SK-N-SH (cell line): ENCODE results near the gene ARHGAP10. TPM values are rescaled to one million over a fixed set of nuclear protein-coding genes. Genes with fewer than 3 reads are reported as not detected.

Experiments
- CTCF ChIA-PET: fragments of 300-600, 350-600 bp; formaldehyde crosslinking; extraction: SDS; loops from one replicate; lab custom pipeline; 2021; lab: Yijun Ruan, JAX
- POLR2A ChIA-PET: fragments of 350-600 bp; sonication (Branson Sonifier 250); formaldehyde crosslinking; extraction: SDS; loops from one replicate; lab custom pipeline; 2020; ENCODE audit warnings: antibody characterized with exemption, inconsistent platforms; lab: Yijun Ruan, JAX
- DNase-seq: peaks from one replicate; pipeline ENCODE4 v3.0.0; 2012
- H2AFZ ChIP-seq: fragments of 200-600 bp; sonication (generic); 2 replicates; pipeline ENCODE4 v1.8.1; 2016; ENCODE audit warnings: antibody characterized with exemption, mild to moderate bottlenecking, low read depth
- H3F3A ChIP-seq: fragments of 200-600 bp; sonication (generic); replicated peaks from 2 replicates; pipeline ENCODE3; 2016; ENCODE audit warnings: antibody characterized with exemption, mild to moderate bottlenecking; ENCODE audit not compliant: insufficient read depth
- H3K27ac ChIP-seq, 2 experiments: fragments of 200-500 bp in 1 of 2; fragments of 200-600 bp in 1 of 2; sonication (Bioruptor generic) in 1 of 2; sonication (generic), shearing (Covaris generic) in 1 of 2; 2 replicates each; pipeline versions ENCODE4 v1.5.1 to v1.6.1; 2014 to 2016; ENCODE audit warnings: low read depth in 2 of 2, inconsistent platforms in 1 of 2, low read length in 1 of 2, mild to moderate bottlenecking in 1 of 2, mixed read lengths in 1 of 2
- H3K27me3 ChIP-seq: fragments of 200-600 bp; sonication (generic), shearing (Covaris generic); 2 replicates; pipeline ENCODE4 v1.6.1; 2016; ENCODE audit warnings: mixed run types; ENCODE audit not compliant: insufficient read depth
- H3K36me3 ChIP-seq, 2 experiments: fragments of 200-500 bp in 1 of 2; fragments of 200-600 bp in 1 of 2; sonication (Bioruptor generic) in 1 of 2; sonication (generic) in 1 of 2; replicated peaks in 1 of 2; 2 replicates each; pipeline versions ENCODE3 to v1.5.1; 2014 to 2016; ENCODE audit warnings: low read length in 1 of 2, mild to moderate bottlenecking in 1 of 2; ENCODE audit not compliant: insufficient read depth in 2 of 2, control insufficient read depth in 1 of 2
- H3K4me1 ChIP-seq, 2 experiments: fragments of 200-500 bp in 1 of 2; fragments of 200-600 bp in 1 of 2; sonication (Bioruptor generic) in 1 of 2; sonication (generic), shearing (Covaris generic) in 1 of 2; 2 replicates each; pipeline versions ENCODE4 v1.5.1 to v1.6.1; 2014 to 2016; ENCODE audit warnings: low read depth in 1 of 2, low read length in 1 of 2, mixed run types in 1 of 2; ENCODE audit not compliant: insufficient read depth in 2 of 2, control insufficient read depth in 1 of 2
- H3K4me2 ChIP-seq: fragments of 200-600 bp; sonication (generic), shearing (Covaris generic); 2 replicates; pipeline ENCODE4 v1.6.1; 2017; ENCODE audit warnings: mixed run types
- H3K4me3 ChIP-seq, 2 experiments: fragments of 200-500 bp in 1 of 2; fragments of 200-600 bp in 1 of 2; sonication (Bioruptor generic) in 1 of 2; sonication (generic), shearing (Covaris generic) in 1 of 2; 2 replicates each; pipeline versions ENCODE4 v1.5.1 to v1.8.1; 2014 to 2016; ENCODE audit warnings: low read depth in 2 of 2, inconsistent platforms in 1 of 2, low read length in 1 of 2, mild to moderate bottlenecking in 1 of 2, mixed read lengths in 1 of 2, moderate library complexity in 1 of 2
- H3K79me2 ChIP-seq: fragments of 200-600 bp; sonication (generic); 2 replicates; pipeline ENCODE4 v1.8.1; 2017; ENCODE audit warnings: mild to moderate bottlenecking; ENCODE audit not compliant: insufficient read depth
- H3K9ac ChIP-seq: fragments of 200-600 bp; sonication (generic); 2 replicates; pipeline ENCODE4 v1.6.1; 2017; ENCODE audit warnings: mixed run types
- H3K9me2 ChIP-seq: fragments of 200-600 bp; sonication (generic); 2 replicates; pipeline ENCODE4 v1.6.1; 2017; ENCODE audit warnings: mixed run types
- H3K9me3 ChIP-seq: fragments of 200-600 bp; sonication (generic); 2 replicates; pipeline ENCODE4 v1.6.1; 2017; ENCODE audit warnings: mixed run types, mild to moderate bottlenecking, moderate library complexity
- H4K20me1 ChIP-seq: fragments of 200-600 bp; sonication (generic); 2 replicates; pipeline ENCODE4 v1.6.1; 2017; ENCODE audit warnings: mild to moderate bottlenecking, mixed run types; ENCODE audit not compliant: insufficient read depth
- CHD2 ChIP-seq: fragments of 150-350 bp; IDR thresholded peaks from 2 replicates; pipeline ENCODE4 v1.6.1; 2018; ENCODE audit warnings: low read length; ENCODE audit not compliant: partially characterized antibody
- CTCF ChIP-seq: fragments of 200-600 bp; sonication (generic); IDR thresholded peaks from 2 replicates; pipeline ENCODE4 v1.6.1; 2017; ENCODE audit warnings: antibody characterized with exemption, mild to moderate bottlenecking, moderate library complexity
- FOXJ3 ChIP-seq: sonication (generic); formaldehyde crosslinking; IDR thresholded peaks from 2 replicates; pipeline ENCODE4 v1.5.1; 2020; ENCODE audit warnings: mild to moderate bottlenecking, missing genetic modification reagents
- FOXM1 ChIP-seq: IDR thresholded peaks from 2 replicates; pipeline ENCODE4 v1.4.0; 2012; ENCODE audit warnings: low read depth, mild to moderate bottlenecking
- GABPA ChIP-seq: IDR thresholded peaks from 2 replicates; pipeline ENCODE4 v1.4.0; 2012; ENCODE audit warnings: low read depth, mild to moderate bottlenecking
- MXI1 ChIP-seq: IDR thresholded peaks from 2 replicates; pipeline ENCODE4 v1.6.1; 2012; ENCODE audit warnings: mild to moderate bottlenecking, low read depth, low read length, improper control_type of control experiment
- RAD21 ChIP-seq: IDR thresholded peaks from 2 replicates; pipeline ENCODE4 v1.6.1; 2012; ENCODE audit warnings: mild to moderate bottlenecking, low read length
- RCOR1 ChIP-seq: fragments of 150-350 bp; IDR thresholded peaks from 2 replicates; pipeline ENCODE4 v1.6.1; 2017; ENCODE audit warnings: antibody characterized with exemption, low read length
- RFX5 ChIP-seq: IDR thresholded peaks from 2 replicates; pipeline ENCODE4 v1.6.1; 2012; ENCODE audit warnings: mild to moderate bottlenecking, improper control_type of control experiment, low read length
- TEAD4 ChIP-seq: IDR thresholded peaks from 2 replicates; pipeline ENCODE4 v1.4.0; 2012; ENCODE audit warnings: mild to moderate bottlenecking, borderline replicate concordance; ENCODE audit not compliant: insufficient read depth
- YY1 ChIP-seq: IDR thresholded peaks from 2 replicates; pipeline ENCODE4 v1.4.0; 2012; ENCODE audit warnings: low read depth, mild to moderate bottlenecking
- WGBS: methylation state at CpG from one replicate; pipeline ENCODE4 v1.1.6; 2017; ENCODE audit warnings: low lambda C conversion rate; 5-methylcytosine and 5-hydroxymethylcytosine counted together
- polyA plus RNA-seq, 3 experiments: library from polyadenylated mRNA; depleted of rRNA; stranded (reverse); fragments of >200 nt; gene quantifications; 2 replicates each; pipeline ENCODE4 v1.2.3, GENCODE V29; 2012
- TF ChIP-seq, protein P1 (sequence below): IDR thresholded peaks from 2 replicates; pipeline ENCODE4 v1.4.0; 2012; ENCODE audit warnings: low read depth, borderline replicate concordance
- TF ChIP-seq, protein P2 (sequence below): fragments of 150-350 bp; IDR thresholded peaks from 2 replicates; pipeline ENCODE4 v1.6.1; 2017; ENCODE audit warnings: antibody characterized with exemption, low read length, low read depth, borderline replicate concordance

ARHGAP10 gene
- polyA plus RNA-seq, 1 of the 3 experiments (the other 2 are of a cell fraction), result 15.1 TPM

DNA sequence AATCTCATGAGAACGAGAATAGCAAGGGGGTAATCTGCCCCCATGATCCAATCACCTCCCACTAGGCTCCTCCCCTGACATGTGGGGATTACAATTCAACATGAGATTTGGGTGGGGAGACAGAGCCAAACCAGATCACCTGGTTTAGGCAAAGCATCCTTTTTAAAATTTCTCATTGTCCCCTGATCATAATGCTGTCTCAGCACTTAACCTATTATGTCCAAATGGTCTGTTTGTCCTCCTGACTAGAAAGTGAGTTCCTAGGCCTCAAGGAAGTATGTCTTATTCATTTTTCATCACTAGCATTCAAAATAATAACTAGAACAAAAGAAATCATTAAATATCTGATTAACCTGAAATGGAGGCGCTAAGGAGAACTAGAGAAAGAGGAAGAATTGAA is 40.1 kb upstream of the ARHGAP10 start:
- 78% methylated on average over 2 of the region's 2 CpGs for WGBS
- POLR2A ChIA-PET, result no interaction called here
- CTCF ChIA-PET, result interaction anchor here (1.6 to 7.8 kb wide), 2 partner anchors 16 to 175 kb away, joined by 4 to 40 read pairs; no protein-coding TSS in a partner anchor
- H3K27ac ChIP-seq, result no peak overlapping the region
- H3K9me3 ChIP-seq, result no peaks in the 10 kb centered on the region
- H3F3A ChIP-seq, result no peaks in the 10 kb centered on the region
- H3K79me2 ChIP-seq, result no peaks in the 10 kb centered on the region
- no peak overlapping the region for H3K4me3 ChIP-seq
- no peak overlapping the region for H3K9ac ChIP-seq
- no peaks in the 10 kb centered on the region for H3K27me3 ChIP-seq
- H2AFZ ChIP-seq, result no peak overlapping the region
- no peak overlapping the region for H3K4me2 ChIP-seq
- H3K36me3 ChIP-seq, result no peaks in the 10 kb centered on the region
- DNase-seq, result no peak
- no peaks in the 10 kb centered on the region for H4K20me1 ChIP-seq
- no peaks in the 10 kb centered on the region for H3K9me2 ChIP-seq
- no peaks in the 10 kb centered on the region for H3K4me1 ChIP-seq
- TF ChIP-seq RCOR1 (no peak), CTCF (no peak), GABPA (no peak), YY1 (no peak)
- TF ChIP-seq, protein P1, sequence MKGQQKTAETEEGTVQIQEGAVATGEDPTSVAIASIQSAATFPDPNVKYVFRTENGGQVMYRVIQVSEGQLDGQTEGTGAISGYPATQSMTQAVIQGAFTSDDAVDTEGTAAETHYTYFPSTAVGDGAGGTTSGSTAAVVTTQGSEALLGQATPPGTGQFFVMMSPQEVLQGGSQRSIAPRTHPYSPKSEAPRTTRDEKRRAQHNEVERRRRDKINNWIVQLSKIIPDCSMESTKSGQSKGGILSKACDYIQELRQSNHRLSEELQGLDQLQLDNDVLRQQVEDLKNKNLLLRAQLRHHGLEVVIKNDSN, result no peak

DNA sequence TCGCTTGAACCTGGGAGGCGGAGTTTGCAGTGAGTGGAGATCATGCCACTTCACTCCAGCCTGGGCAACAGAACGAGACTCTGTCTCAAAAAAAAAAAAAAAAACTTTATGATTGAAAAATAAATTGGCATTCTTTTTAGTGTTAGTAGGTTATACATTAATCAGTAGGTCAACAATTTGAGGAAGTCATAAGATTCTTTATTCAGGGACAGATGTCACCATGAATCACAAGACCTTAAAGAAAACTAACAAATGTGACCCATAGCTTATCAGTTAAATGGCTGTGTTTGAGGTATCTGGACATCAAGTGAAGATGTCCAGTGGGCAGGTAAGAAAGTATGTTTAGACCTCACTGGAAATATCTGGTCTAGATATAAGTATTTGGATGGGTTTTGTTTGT is 38.7 kb upstream of the ARHGAP10 start:
- POLR2A ChIA-PET, result no interaction called here

More for the DNA sequence above, 38.7 kb upstream of the ARHGAP10 start:
- no peaks in the 10 kb centered on the region for H3F3A ChIP-seq
- H3K9me2 ChIP-seq, result no peaks in the 10 kb centered on the region
- TF ChIP-seq FOXJ3 (CRISPR knock-in tag), result no peak
- TF ChIP-seq, protein P2, sequence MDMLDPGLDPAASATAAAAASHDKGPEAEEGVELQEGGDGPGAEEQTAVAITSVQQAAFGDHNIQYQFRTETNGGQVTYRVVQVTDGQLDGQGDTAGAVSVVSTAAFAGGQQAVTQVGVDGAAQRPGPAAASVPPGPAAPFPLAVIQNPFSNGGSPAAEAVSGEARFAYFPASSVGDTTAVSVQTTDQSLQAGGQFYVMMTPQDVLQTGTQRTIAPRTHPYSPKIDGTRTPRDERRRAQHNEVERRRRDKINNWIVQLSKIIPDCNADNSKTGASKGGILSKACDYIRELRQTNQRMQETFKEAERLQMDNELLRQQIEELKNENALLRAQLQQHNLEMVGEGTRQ, result no peak
- TF ChIP-seq RAD21, result no peak
- no peak for TF ChIP-seq RFX5
- TF ChIP-seq CHD2, result no peak
- TF ChIP-seq TEAD4, result no peak
- TF ChIP-seq, protein P1, result no peak
- TF ChIP-seq FOXM1, result no peak
- no peak for TF ChIP-seq MXI1
- TF ChIP-seq, all 33 proteins: peak for 0
- no peaks in the 10 kb centered on the region for H4K20me1 ChIP-seq
- no peaks in the 10 kb centered on the region for H3K9me3 ChIP-seq
- H3K4me3 ChIP-seq, result no peak overlapping the region
- H3K36me3 ChIP-seq, result no peaks in the 10 kb centered on the region
- DNase-seq, result no peak
- WGBS, result 69% methylated on average over 3 of the region's 3 CpGs
- H3K4me2 ChIP-seq, result no peak overlapping the region
- CTCF ChIA-PET, result interaction anchor here (0.7 to 7.8 kb wide), 4 partner anchors 15 to 173 kb away, joined by 3 to 40 read pairs (median 4); no protein-coding TSS in a partner anchor
- H3K79me2 ChIP-seq, result no peaks in the 10 kb centered on the region
- H3K27ac ChIP-seq, result no peak overlapping the region
- no peak overlapping the region for H3K9ac ChIP-seq
- no peaks in the 10 kb centered on the region for H3K4me1 ChIP-seq
- no peaks in the 10 kb centered on the region for H3K27me3 ChIP-seq
- H2AFZ ChIP-seq, result no peak overlapping the region
